Fibroblast of skin of left quadriceps (primary cell): ENCODE results near the gene KRTAP23-1.

Experiments
- DNase-seq, 2 experiments: peaks; one replicate each; pipeline ENCODE4 v3.0.0-alpha.2; 2013; ENCODE audit warnings: low read depth in 2 of 2

The KRTAP23-1 gene

GRCh38 chr21:30306884-30307283 lies 41.5 kb downstream of the KRTAP23-1 start:
- no peak for DNase-seq

- no peak for DNase-seq
These were observed 43.3 kb downstream of the KRTAP23-1 start for GRCh38 chr21:30305136-30305535.
